ENCODE results near the gene MADD.
"Not testable (repeated sequence)": the region's sequence is repeated elsewhere in the genome, so short reads cannot be mapped to it uniquely, and the experiment has no call there.

MADD gene

GRCh38 chr11:47331454-47332302 lies 61.7 kb downstream of the MADD start:
- TF ChIP-seq CTCF (IDR thresholded peaks at IDR 0.05; ENCODE audit: insufficient read depth, low read depth, low read length, missing control alignments): no peak
- DNase-seq (ENCODE audit: low read depth): no peak

GRCh38 chr11:47332303-47332711 lies 62.4 kb downstream of the MADD start:
- no peak for DNase-seq (ENCODE audit: low read depth)
- no peak for TF ChIP-seq CTCF (IDR thresholded peaks at IDR 0.05; ENCODE audit: insufficient read depth, low read depth, low read length, missing control alignments)
- no peak overlapping the region for H3K4me3 ChIP-seq (ENCODE audit: low read depth, low read length)

More at GRCh38 chr11:47331454-47332302, 61.7 kb downstream of the MADD start:
- no peak overlapping the region for H3K4me3 ChIP-seq (ENCODE audit: low read depth, low read length)

GRCh38 chr11:47332791-47333525 lies 63.0 kb downstream of the MADD start:
- no peak overlapping the region for H3K4me3 ChIP-seq (ENCODE audit: low read depth, low read length)
- no peak for DNase-seq (ENCODE audit: low read depth)
- no peak for TF ChIP-seq CTCF (IDR thresholded peaks at IDR 0.05; ENCODE audit: insufficient read depth, low read depth, low read length, missing control alignments)

- DNase-seq (ENCODE audit: low read depth): no peak
- H3K4me3 ChIP-seq (ENCODE audit: low read depth, low read length): no peak overlapping the region
- no peak for TF ChIP-seq CTCF (IDR thresholded peaks at IDR 0.05; ENCODE audit: insufficient read depth, low read depth, low read length, missing control alignments)
These were observed 63.6 kb downstream of the MADD start for GRCh38 chr11:47333526-47333845.

GRCh38 chr11:47333886-47334443 lies 64.0 kb downstream of the MADD start:
- no peak for TF ChIP-seq CTCF (IDR thresholded peaks at IDR 0.05; ENCODE audit: insufficient read depth, low read depth, low read length, missing control alignments)
- H3K4me3 ChIP-seq (ENCODE audit: low read depth, low read length): no peak overlapping the region
- DNase-seq (ENCODE audit: low read depth): no peak

- DNase-seq (ENCODE audit: low read depth); H3K4me3 ChIP-seq (ENCODE audit: low read depth, low read length): not testable (repeated sequence)
These were observed 64.9 kb downstream of the MADD start for GRCh38 chr11:47334699-47335411.

- H3K4me3 ChIP-seq (ENCODE audit: low read depth, low read length): no peak overlapping the region
- TF ChIP-seq CTCF (IDR thresholded peaks at IDR 0.05; ENCODE audit: insufficient read depth, low read depth, low read length, missing control alignments): no peak
- no peak for DNase-seq (ENCODE audit: low read depth)
These were observed 65.8 kb downstream of the MADD start for GRCh38 chr11:47335733-47336132.
